Uterus (tissue), 2 donors: ENCODE data around the gene RNF157.

Source experiments
- CTCF ChIP-seq, 4 experiments: fragments of 200-600 bp in 2 of 4; fragments of 450-650 bp in 2 of 4; sonication (generic) in 2 of 4; IDR thresholded peaks; one replicate each; pipeline ENCODE4 v1.5.1; 2016 to 2019; ENCODE audit warnings: antibody characterized with exemption in 4 of 4, mild to moderate bottlenecking in 2 of 4, moderate library complexity in 1 of 4
- POLR2A ChIP-seq, 2 donors: fragments of 450-650 bp; IDR thresholded peaks; one replicate each; pipeline ENCODE4 v1.6.1; 2016; ENCODE audit warnings: antibody characterized with exemption in 2 of 2, mild to moderate bottlenecking in 1 of 2, moderate library complexity in 1 of 2

GRCh38 chr17:76246080-76247066, 6.1 kb upstream of the RNF157 start:
- no peak for TF ChIP-seq CTCF (IDR thresholded peaks at IDR 0.05)
- no peak for TF ChIP-seq POLR2A (IDR thresholded peaks at IDR 0.05)
